ENCODE results near the gene GDI1.
A peak's percentile ranks its signal among the peaks of the same experiment; 100 is the strongest.

GDI1 gene

DNA sequence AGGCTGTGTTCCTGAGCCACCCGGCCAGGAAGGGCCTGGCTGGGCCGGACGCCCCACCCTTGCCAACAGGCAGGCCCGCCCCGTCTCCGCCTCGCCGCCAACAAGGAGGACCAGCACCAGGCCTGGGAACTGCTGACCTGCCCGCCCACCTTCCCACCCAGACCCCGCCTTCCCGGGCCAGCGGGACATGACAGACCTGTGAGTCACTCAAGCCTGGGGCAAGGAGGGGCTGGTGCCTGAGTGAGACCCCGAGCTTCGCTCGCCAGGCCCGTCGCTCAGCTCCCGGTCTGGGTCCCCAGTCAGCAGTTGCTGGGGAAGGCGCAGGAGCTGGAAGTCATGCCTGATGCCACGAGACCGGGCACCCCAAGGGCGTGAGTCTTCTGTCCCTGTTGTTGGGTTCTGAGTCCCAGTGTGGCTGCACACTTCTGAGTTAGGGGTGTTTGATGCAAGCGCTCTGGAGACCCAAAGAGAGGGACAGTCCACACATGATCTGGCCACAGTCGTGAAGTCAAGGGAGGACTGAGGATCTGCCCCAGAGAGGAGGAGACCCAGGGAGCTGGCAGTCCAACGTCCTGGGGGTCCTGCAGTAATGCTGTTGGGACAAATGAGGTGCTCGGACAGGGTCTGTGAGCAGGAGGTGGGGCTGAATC, 27.6 kb upstream of the GDI1 start, which contains the start of gene DNASE1L1:
DNASE1L1 (minus strand) TSS at position 33 of the 650 bp plus-strand sequence. CDS start 3,686 bp downstream, outside the sequence.
- DNase-seq = peak; percentile 88 to 92

DNA sequence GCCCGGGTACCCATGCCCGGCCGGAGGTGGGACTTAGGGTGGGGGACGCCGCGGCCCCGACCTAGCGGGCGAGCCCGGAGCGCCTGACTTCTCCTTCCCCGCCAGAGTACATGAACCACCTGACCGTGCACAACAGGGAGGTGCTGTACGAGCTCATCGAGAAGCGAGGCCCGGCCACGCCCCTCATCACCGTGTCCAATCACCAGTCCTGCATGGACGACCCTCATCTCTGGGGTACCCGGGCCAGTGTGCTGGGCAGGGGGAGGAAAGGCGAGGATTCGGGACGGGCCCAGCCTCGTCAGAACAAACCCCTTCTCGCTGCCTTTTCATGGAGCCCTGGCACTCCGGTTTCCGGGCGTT, 25.0 kb upstream of the GDI1 start:
- DNase-seq = peak; percentile 25 to 64

DNA sequence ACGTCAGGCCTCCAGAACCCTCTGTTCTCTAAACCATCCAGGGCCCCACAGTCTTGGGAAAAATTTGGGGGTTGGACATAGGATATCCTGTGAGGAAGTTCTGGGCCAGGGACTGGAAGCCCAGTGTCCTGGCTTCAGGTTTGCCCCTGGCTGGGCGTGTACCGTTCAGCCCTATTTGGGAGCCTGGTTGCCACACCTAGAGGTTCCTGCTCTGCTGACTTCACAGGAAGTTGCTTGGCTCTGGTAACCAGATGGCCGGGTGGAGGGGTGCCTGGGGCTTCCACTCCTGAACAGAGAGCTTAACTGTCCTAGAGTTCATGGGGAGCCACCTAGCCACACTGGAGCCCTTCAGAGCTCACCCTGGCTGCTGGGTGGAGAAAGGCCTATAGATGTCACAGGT, 24.5 kb upstream of the GDI1 start:
- peak; percentile 38 to 45 for DNase-seq

DNA sequence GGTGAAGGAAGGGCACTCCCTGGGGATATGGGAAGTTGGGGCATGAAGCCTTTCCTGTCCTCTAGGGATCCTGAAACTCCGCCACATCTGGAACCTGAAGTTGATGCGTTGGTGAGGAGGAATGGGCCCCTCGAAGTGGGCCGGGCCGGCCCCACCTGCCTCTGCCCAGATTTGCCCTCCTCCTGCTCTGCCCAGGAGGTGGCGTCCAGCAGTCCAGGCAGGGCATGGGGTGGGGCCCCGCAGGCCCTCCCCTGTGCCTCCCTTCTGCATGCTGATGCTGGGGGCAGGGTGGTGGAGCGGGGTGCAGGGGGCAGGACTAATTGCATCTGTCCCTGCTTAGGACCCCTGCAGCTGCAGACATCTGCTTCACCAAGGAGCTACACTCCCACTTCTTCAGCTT, 23.8 kb upstream of the GDI1 start:
- DNase-seq = no peak

DNA sequence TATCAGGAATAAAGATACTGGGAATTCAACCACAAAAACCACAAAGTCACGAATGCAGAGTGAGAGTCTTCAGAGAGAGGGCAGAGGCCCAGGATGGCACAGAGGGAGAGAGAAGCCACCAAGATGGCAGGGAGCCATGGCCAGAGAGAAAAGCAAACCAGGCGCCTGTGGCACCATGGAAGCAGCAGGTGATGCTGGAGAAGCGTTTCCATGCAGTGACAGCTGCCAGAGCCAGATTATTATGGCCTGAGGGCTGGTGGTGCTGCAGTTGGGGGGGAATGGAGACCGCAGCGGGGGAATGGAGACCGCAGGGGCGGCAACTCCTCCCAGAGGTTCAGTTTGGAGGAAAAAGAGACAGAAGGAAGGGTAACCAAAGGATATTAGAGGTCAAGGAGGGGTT, 19.8 kb upstream of the GDI1 start:
- DNase-seq = no peak

DNA sequence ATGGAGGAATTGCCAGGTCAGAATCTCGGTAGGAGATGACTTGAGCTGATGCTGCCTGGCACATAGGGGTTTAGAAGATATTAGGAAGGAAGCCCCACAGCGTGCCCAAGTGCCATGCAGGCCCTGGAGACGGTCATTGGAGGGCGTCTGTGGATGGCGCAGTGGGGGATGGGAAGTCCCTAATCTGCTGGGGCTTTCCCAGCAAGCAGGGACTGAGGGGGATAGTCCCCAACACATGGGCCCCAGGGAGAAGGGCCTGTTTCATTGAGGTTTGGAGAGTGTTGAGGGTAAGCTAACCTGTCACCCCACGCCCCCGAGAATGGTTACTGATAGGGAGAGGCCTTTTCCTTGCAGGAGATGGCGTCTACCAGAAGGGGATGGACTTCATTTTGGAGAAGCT, 17.8 kb upstream of the GDI1 start:
- DNase-seq = no peak

DNA sequence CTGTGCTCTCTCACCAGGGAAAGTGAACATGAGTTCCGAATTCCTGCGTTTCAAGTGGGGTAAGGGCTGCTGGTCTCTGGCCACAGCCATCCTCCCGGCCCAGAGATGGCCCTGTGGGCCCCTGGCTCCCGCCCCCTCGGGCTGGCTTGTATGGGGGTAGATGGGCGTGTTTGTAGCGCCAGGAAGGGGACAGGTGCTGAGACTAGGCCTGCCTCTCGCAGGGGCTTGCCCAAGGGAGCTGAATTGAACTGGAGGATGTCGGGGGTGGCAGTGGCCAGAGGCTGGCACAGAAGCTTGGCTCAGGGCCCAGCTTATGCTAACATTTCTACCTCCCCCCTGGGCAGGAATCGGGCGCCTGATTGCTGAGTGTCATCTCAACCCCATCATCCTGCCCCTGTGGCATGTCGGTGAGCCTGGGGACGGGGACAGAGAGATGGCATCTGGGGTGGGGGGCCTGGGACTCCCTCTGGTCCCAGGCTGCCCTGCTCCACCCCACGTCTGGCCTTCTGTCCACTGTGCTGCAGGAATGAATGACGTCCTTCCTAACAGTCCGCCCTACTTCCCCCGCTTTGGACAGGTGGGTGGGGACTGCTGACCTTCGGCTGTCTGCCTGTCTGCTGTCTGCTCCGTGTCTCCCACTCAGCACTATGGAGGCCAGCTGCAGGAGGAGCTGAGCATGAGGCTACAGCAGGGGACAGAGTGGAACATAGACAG, 17.1 kb upstream of the GDI1 start:
- no peak for DNase-seq

DNA sequence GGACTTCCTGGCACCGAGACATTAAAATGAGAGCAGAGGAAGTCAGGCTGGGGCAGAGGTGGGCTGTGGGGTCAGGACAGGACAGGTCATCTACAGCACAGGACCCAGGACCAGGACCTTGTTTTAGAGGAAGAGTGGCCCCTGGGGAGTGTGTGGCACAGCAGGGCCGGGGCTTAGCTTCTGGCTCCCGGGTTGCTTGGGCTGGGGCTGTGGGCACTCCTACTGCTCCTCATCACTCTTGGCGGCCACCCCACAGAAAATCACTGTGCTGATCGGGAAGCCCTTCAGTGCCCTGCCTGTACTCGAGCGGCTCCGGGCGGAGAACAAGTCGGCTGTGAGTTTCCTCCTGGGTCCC, 16.6 kb upstream of the GDI1 start:
- no peak for DNase-seq

DNA sequence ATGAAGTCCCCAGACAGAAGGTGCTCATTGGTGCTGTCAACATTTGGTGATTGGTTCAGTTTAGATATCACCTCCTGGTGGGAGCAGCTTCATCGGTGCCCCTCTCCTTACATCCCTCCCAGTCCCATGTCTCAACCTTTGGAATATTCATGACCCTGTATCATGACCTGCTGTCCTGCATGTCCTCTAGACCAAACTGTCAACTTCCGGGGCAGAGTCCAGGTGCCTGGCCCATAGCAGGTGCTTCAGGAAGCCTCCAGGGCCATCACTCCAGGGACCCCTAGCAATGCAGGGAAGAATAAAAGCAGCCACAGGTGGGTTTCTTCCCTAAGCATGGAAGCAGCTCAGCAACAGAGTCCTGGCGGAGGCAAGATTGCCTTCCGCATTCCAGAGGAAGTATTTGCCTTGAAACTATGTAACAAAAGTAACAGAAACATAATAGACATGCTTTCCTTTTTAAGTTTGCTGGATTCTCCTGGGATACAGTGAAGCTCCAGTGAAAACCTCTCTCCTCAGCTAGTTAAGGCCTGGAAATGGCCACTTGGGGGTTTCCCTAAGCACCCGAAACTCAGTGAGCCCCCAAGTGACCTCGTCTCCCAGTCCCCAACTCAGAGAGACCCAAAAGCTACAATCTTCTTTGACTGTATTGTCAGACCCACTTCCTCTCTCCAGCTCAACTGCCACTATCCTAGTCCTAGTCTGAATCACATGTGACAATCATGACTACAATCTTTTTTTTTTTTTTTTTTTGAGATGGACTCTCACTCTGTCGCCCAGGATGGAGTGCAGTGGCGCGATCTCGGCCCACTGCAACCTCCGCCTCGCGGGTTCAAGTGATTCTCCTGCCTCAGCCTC, 9.8 kb upstream of the GDI1 start:
- DNase-seq = peak; percentile 34 to 50

DNA sequence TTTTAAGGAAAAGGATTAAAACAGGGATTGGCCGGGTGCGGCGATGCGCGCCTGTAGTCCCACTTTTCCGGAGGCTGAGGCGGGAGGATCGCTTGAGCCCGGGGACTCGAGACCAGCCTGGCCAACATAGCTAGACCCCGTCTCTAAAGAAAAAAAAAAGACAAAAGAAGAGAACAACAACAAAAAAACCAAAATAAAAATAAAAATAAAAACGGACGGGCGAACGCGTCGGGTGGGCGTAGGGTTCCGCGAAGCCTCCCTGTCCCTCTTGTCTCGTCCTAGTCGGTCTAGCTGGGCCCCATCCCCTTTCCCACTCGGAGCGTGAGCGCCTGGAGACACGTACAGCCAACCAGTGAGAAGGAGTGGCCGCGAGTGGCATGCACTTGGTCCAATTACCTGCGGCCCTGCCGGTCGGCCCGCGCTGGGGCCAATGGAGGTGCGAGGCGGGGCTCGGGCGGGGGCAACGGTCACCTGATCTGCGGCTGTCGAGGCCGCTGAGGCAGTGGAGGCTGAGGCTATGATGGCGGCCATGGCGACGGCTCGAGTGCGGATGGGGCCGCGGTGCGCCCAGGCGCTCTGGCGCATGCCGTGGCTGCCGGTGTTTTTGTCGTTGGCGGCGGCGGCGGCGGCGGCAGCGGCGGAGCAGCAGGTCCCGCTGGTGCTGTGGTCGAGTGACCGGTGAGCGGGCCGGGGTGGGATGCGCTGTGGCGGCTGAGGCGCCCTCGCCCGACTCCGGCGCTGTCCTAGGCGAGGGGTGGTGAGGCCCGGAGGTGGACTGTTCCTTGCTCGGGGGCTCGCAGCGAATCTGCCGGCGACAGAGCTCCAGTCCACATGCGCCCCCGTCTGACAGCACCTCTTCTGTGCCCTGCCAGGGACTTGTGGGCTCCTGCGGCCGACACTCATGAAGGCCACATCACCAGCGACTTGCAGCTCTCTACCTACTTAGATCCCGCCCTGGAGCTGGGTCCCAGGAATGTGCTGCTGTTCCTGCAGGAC, 8.5 kb upstream of the GDI1 start, which contains the start of gene ATP6AP1:
ATP6AP1 (plus strand) TSS at position 502 of the 996 bp plus-strand sequence; CDS start at position 518, 16 bp downstream.
- DNase-seq = peak; percentile 92 to 95

DNA sequence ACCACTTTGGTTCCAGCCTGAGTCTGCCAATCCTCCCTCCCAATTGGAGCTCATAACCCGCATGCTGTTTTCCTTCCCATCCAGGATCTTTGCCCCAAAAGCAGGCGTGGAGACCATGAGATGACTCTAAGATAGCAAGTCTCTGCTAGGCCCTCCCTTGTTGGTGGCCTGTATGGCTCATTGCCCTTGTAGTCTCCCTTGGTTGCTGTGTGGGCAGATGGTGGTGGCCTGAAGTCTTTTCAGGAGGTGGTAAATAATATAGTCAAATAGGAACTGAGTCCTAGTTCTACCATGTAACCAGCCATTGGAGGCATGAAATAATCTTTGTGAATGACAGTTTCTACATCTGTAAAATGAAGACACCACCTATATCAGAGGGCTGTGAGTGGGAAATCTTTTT, 7.2 kb upstream of the GDI1 start:
- DNase-seq = peak; percentile 38 to 57

DNA sequence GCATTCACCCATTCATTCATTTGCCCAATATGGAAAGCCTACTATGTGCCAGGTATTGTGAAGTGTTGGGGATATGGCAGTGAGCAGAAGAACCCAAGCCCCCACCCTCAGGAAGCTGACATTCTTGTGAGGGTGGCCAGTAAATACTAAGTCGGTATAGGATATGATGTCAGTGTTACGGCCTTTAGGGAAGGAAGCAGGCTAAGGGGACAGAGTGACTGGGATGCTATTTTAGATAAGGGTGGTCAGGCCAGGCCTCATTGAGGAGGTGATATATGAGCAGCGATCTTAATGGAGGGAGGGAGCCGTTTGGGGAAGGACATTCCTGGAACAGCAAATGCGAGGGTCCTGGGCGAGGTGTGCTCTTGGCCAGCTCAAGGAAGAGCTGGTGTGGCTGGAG, 6.5 kb upstream of the GDI1 start:
- DNase-seq = peak in 1 of 2 donors; percentile 47

DNA sequence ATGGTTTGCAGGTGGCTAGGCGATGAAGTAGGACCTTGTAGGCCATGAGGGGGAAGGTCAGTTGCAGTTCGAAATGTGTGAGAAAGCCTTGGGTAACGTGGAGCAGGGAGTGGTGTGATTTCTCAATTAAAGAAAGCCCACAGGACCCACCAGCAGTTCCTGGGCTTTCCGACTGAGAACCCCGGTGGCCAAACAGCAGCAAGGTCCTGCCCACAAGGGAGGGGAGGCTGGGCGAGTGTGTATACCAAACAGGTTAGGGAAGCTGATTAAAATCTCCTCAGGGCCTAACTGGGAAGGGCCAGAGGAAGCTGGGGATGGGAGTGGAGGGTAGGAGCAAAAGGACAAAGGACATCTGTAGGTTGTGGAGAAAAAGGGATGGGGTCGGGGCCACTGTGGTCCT, 6.0 kb upstream of the GDI1 start:
- DNase-seq = peak; percentile 70 to 84

DNA sequence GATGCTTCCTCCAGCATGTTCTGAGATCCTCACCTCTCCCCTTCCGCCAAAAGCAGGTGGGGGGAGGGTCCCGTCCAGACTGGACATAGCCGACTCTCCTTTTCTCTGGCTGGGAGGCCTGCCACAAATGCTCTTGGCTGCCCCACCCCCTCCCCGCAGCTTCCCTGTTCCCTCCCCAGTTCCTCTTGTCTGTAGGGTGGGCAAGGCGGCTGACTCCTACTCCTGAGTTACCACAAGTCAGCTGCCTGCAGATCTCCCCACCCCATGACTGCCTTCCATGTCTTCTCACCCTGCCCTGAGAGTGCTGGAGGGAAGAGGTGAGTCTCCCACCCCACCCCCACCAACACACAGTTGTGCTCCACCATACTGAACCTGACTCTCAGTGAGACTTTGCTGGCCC, 5.6 kb upstream of the GDI1 start:
- DNase-seq = peak; percentile 80 to 90

DNA sequence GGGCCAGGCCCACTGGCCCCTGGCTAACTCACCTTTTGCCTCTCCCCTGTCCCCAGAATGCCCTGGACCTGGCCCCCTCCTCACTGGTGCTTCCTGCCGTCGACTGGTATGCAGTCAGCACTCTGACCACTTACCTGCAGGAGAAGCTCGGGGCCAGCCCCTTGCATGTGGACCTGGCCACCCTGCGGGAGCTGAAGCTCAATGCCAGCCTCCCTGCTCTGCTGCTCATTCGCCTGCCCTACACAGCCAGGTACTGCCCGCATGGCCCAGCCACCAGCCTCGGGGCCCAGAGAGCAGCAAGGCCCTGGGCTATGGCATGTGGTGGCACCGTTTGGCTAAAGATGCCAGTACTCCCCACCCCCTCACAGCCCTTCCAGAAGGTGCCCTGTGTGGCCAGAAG, 4.7 kb upstream of the GDI1 start:
- DNase-seq = no peak

DNA sequence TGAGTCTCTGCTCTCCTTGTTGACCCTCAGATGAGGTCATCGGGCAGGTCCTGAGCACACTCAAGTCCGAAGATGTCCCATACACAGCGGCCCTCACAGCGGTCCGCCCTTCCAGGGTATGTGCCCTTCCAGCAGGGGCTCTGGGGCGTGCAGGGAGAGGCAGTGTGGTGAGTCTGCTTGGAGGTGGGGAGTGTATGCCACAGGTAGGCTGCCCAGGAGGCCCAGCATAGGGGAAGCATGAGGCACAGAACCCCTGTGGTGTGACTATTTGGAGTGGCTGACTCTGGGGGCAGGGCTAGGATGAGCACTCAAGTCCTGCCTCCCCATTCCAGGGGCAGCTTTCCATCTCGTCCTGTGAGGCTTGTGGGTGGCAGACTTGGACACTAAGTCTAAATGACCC, 3.3 kb upstream of the GDI1 start:
- no peak for DNase-seq

DNA sequence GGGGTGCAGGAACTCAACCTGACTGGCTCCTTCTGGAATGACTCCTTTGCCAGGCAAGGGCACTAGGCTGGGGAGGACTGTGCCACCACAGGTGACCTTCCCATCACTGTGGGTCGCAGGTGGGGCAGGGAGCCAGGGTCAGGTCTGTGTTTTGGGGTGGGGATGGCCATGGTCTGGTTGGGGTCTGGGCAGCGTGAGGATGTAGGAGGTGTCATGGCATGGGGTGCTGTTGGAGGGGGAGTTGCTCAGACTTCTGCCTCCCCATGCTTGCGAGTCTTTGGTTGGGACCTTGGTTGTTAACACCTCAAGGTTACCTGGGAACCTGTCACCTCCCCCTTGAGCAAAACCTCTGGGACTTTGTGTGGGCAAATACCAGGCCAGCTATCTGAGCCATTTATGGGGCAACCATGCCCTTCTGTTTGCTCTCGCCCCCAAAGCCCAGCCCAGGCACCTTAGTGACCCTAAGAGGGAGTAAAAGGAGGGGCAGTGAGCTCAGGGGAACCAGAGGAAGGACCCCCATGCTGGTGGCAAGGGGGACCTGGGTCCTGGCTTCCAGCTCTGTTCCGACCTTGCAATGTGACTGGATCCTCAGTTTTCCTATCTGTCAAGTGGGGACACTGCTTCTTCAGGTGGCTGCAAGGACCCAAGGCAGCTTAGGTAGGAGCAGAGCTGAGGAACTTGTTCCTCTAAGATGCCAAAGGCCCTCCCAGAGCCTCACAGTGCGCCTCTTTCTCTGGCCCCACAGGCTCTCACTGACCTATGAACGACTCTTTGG, 2.4 kb upstream of the GDI1 start:
- no peak for DNase-seq

DNA sequence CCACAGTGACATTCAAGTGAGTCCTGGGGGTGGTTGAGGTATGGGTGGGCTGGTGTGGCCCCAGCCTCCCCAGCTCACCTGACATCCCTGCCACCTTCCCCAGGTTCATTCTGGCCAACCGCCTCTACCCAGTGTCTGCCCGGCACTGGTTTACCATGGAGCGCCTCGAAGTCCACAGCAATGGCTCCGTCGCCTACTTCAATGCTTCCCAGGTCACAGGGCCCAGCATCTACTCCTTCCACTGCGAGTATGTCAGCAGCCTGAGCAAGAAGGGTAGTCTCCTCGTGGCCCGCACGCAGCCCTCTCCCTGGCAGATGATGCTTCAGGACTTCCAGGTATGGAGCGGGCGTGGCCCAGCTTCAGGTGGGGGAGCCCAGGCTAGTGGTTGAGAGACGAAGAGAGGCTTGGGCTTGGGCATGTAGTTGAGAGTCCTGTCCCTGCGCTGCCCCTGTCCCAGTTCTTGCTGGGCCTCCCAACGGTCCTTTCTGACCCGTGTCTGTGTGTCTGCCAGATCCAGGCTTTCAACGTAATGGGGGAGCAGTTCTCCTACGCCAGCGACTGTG, 1.7 kb upstream of the GDI1 start:
- DNase-seq = no peak

DNA sequence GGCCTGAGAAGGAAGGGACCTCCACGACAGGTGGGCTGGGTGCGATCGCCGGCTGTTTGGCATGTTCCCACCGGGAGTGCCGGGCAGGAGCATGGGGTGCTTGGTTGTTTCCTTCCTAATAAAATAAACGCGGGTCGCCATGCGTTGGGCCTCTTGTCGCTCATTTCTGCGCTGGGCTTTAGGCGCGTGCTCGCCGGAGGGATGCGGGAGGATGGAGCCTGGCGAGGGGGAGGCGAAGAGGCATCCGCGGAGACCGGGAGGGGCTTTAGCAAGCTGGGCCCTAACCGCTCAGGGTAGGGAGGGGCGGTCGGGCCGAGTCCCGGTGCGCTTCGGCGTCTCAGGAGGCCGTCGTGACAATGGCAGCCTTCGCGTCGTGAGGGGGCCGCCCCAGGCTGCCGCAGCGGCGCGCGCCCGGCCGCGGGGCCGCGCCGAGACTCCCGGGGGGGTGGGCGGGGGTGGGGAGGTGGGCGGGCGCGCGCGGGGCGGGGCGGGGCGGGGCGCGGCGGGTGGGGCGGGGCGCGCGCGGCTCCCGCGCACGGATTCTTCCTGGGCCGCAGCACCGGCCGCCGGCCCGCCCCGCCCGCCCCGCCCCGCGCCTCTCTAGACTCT, 476 bp upstream of the GDI1 start:
- DNase-seq = peak in 1 of 2 donors; percentile 51

Measured in inflammatory macrophage (primary cell).